HG02763 (cell line): ENCODE data around the gene JADE2.
"Not testable (repeated sequence)": the region's sequence is repeated elsewhere in the genome, so short reads cannot be mapped to it uniquely, and the experiment has no call there.

Experiments used
- ATAC-seq: cut with Tn5 transposase; IDR thresholded peaks from one replicate; pipeline ENCODE4 v1.9.1; 2021; ENCODE audit warnings: mild to moderate bottlenecking, moderate library complexity; ENCODE audit not compliant: unreplicated experiment

The JADE2 gene

GRCh38 chr5:134583766-134584165, 58.3 kb downstream of the JADE2 start:
- ATAC-seq, result no peak

GRCh38 chr5:134584662-134585061, 59.2 kb downstream of the JADE2 start:
- no peak for ATAC-seq

GRCh38 chr5:134585966-134586365, 60.5 kb downstream of the JADE2 start:
- no peak for ATAC-seq

- no peak for ATAC-seq
Observed at GRCh38 chr5:134586866-134587524, 61.5 kb downstream of the JADE2 start.

GRCh38 chr5:134590992-134591659, 65.7 kb downstream of the JADE2 start:
- ATAC-seq, result no peak

GRCh38 chr5:134592141-134592746, 66.8 kb downstream of the JADE2 start:
- no peak for ATAC-seq

- no peak for ATAC-seq
Observed at GRCh38 chr5:134594336-134594735, 68.9 kb downstream of the JADE2 start.

- ATAC-seq, result peak; percentile 63
Observed at GRCh38 chr5:134594797-134595457, 69.5 kb downstream of the JADE2 start.

GRCh38 chr5:134595458-134595838, 70.0 kb downstream of the JADE2 start:
- ATAC-seq, result no peak

GRCh38 chr5:134599820-134600219, 74.3 kb downstream of the JADE2 start:
- not testable (repeated sequence) for ATAC-seq

GRCh38 chr5:134600600-134600999, 75.1 kb downstream of the JADE2 start:
- no peak for ATAC-seq

- no peak for ATAC-seq
Observed at GRCh38 chr5:134603059-134603458, 77.6 kb downstream of the JADE2 start.

- ATAC-seq, result no peak
Observed at GRCh38 chr5:134604908-134605307, 79.4 kb downstream of the JADE2 start.

GRCh38 chr5:134606726-134607125, 81.3 kb downstream of the JADE2 start:
- no peak for ATAC-seq

- ATAC-seq, result no peak
Observed at GRCh38 chr5:134608555-134608954, 83.1 kb downstream of the JADE2 start.

- ATAC-seq, result no peak
Observed at GRCh38 chr5:134609232-134609851, 83.9 kb downstream of the JADE2 start.

- ATAC-seq, result no peak
Observed at GRCh38 chr5:134610725-134611124, 85.3 kb downstream of the JADE2 start.

GRCh38 chr5:134611515-134611914, 86.0 kb downstream of the JADE2 start:
- ATAC-seq, result no peak

GRCh38 chr5:134614450-134615085, 89.1 kb downstream of the JADE2 start:
- no peak for ATAC-seq

- no peak for ATAC-seq
Observed at GRCh38 chr5:134620634-134621033, 95.2 kb downstream of the JADE2 start.

GRCh38 chr5:134625559-134625958, 100.1 kb downstream of the JADE2 start:
- no peak for ATAC-seq
